HG03575 (cell line): ENCODE data around the gene VTN.

Experiments used
- ATAC-seq: cut with Tn5 transposase; IDR thresholded peaks from one replicate; pipeline ENCODE4 v1.9.1; 2021; ENCODE audit not compliant: unreplicated experiment, insufficient number of reproducible peaks, low FRiP score; ENCODE audit errors: extremely low read depth

The VTN gene

GRCh38 chr17:28370035-28370743 lies at the start of gene VTN:
TSS of gene VTN (minus strand) at chr17:28370307. CDS start at chr17:28370203, 104 bp downstream.
- no peak for ATAC-seq

GRCh38 chr17:28416703-28417311 lies 46.7 kb upstream of the VTN start:
- no peak for ATAC-seq

- ATAC-seq = no peak
Measured at GRCh38 chr17:28415886-28416285, 45.8 kb upstream of the VTN start.

GRCh38 chr17:28413804-28414203 lies 43.7 kb upstream of the VTN start:
- ATAC-seq = no peak

- ATAC-seq = no peak
Measured at GRCh38 chr17:28412099-28412498, 42.0 kb upstream of the VTN start.

GRCh38 chr17:28407974-28408306 lies 37.8 kb upstream of the VTN start:
- no peak for ATAC-seq

- ATAC-seq = no peak
Measured at GRCh38 chr17:28407130-28407973, 37.2 kb upstream of the VTN start.

- no peak for ATAC-seq
Measured at GRCh38 chr17:28406473-28406814, 36.3 kb upstream of the VTN start.

- no peak for ATAC-seq
Measured at GRCh38 chr17:28405632-28406472, 35.7 kb upstream of the VTN start, which contains the start of gene SLC46A1. TSS of gene SLC46A1 (minus strand) at chr17:28406212. CDS start at chr17:28406114, 98 bp downstream.

- ATAC-seq = no peak
Measured at GRCh38 chr17:28404812-28405570, 34.9 kb upstream of the VTN start.

GRCh38 chr17:28404461-28404811 lies 34.3 kb upstream of the VTN start:
- ATAC-seq = no peak

- no peak for ATAC-seq
Measured at GRCh38 chr17:28404007-28404406, 33.9 kb upstream of the VTN start.

- ATAC-seq = no peak
Measured at GRCh38 chr17:28402844-28403243, 32.7 kb upstream of the VTN start.

GRCh38 chr17:28402224-28402630 lies 32.1 kb upstream of the VTN start:
- no peak for ATAC-seq

- no peak for ATAC-seq
Measured at GRCh38 chr17:28399808-28400207, 29.7 kb upstream of the VTN start.

- ATAC-seq = no peak
Measured at GRCh38 chr17:28398280-28398981, 28.3 kb upstream of the VTN start.

- ATAC-seq = no peak
Measured at GRCh38 chr17:28397687-28398279, 27.7 kb upstream of the VTN start.

GRCh38 chr17:28397275-28397674 lies 27.2 kb upstream of the VTN start:
- ATAC-seq = no peak
